ENCODE data around the gene NLRP12.

DNA sequence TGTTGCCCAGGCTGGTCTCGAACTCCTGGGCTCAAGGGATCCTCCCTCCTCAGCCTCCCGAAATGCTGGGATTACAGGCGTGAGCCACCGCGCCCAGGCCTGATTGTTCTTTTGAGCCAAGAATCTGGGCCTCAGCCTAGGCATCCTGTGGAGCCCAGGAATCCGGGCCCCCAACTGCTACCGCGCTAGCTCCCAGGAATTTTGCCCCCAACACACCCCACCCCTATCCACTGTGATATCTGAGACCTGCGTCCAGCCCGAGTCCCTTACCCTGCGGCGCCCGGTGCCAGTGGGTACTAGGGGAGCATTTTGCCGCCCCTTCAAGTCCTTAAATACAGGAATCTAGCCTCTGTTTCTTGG, 42.7 kb upstream of the NLRP12 start:
- TF ChIP-seq CTCF (conservative IDR thresholded peaks at IDR 0.05; ENCODE audit: low read length) (no peak), EZH2phosphoT487 (IDR thresholded peaks at IDR 0.05; ENCODE audit: borderline replicate concordance, low read depth, low read length) (no peak)
